ENCODE results near the gene SLC1A2. TPM values are rescaled to one million over a fixed set of nuclear protein-coding genes. Genes with fewer than 3 reads are reported as not detected.

The SLC1A2 gene
- total RNA-seq, 1 experiment from 2014 or later = 0.25 TPM

DNA sequence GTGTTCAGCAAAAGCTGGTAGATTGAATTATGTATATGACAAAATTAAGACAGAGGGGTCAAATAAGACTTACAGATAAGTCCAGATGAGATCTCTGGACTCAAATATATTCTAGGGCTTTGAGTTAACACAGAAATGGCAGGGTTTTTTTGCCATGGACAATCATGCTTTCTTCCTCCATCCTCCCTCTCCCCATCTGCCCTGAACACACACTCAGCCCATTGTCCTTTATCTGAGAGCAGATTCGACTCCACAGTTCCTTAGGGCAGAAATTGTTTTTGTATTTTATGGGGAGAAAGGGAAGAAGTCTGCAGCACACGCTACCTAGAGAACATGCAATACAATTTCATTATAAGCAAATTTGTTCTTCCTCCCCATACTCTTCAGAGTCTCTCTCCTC, 86.8 kb downstream of the SLC1A2 start:
- POLR2A ChIA-PET = no interaction called here
- Histone ChIP-seq H3K4me1 (ENCODE audit: control insufficient read depth in 1 of 2, insufficient read depth in 2 of 2, low read length in 2 of 2) (peaks cover 8 to 14% of the 10 kb centered on the region in 2 experiments; a peak in 3 of 4 replicates), H3K27ac (ENCODE audit: low read depth, low read length) (no peak overlapping the region), H3K9me3 (ENCODE audit: control insufficient read depth in 1 of 2, insufficient read depth in 1 of 2, low read depth in 1 of 2, low read length in 2 of 2) (no peaks in the 10 kb centered on the region), H3K27me3 (ENCODE audit: insufficient read depth, low read length) (no peaks in the 10 kb centered on the region), H4K20me1 (ENCODE audit: insufficient read depth) (no peaks in the 10 kb centered on the region), H2AFZ (ENCODE audit: low read depth, low read length, poor library complexity, severe bottlenecking) (no peak overlapping the region), H3K4me3 (replicated peaks in 1 of 2; ENCODE audit: low read depth in 1 of 2, low read length in 2 of 2) (no peak overlapping the region), H3K36me3 (ENCODE audit: control insufficient read depth in 1 of 2, insufficient read depth in 2 of 2, low read length in 2 of 2) (no peaks in the 10 kb centered on the region), H3K79me2 (ENCODE audit: insufficient read depth, low read length) (no peaks in the 10 kb centered on the region), H3K9ac (ENCODE audit: low read length) (no peak overlapping the region), H3K9me2 (ENCODE audit: insufficient read depth) (no peaks in the 10 kb centered on the region), H3K4me2 (ENCODE audit: low read length) (no peak overlapping the region)
- TF ChIP-seq POLR2A (IDR thresholded peaks at IDR 0.05; ENCODE audit: borderline replicate concordance, extremely low read depth, insufficient read depth, insufficient read length) (no peak), ZFX (IDR thresholded peaks at IDR 0.05) (no peak), JUND (IDR thresholded peaks at IDR 0.05) (no peak), CBX3 (IDR thresholded peaks at IDR 0.05; ENCODE audit: low read depth) (no peak), CTCF (IDR thresholded peaks at IDR 0.05 in 2 of 3, conservative IDR thresholded peaks at IDR 0.05 in 1 of 3; ENCODE audit: borderline replicate concordance in 1 of 3, insufficient read depth in 1 of 3, low read depth in 2 of 3, low read length in 2 of 3) (no peak), YY1 (IDR thresholded peaks at IDR 0.05; ENCODE audit: extremely low read depth, insufficient replicate concordance, low read depth, low read length) (no peak), EGR1 (IDR thresholded peaks at IDR 0.05; ENCODE audit: low read depth) (no peak), SP1 (IDR thresholded peaks at IDR 0.05; ENCODE audit: low read depth) (no peak), CEBPB (IDR thresholded peaks at IDR 0.05; ENCODE audit: low read depth) (no peak)
- TF ChIP-seq, protein P1, sequence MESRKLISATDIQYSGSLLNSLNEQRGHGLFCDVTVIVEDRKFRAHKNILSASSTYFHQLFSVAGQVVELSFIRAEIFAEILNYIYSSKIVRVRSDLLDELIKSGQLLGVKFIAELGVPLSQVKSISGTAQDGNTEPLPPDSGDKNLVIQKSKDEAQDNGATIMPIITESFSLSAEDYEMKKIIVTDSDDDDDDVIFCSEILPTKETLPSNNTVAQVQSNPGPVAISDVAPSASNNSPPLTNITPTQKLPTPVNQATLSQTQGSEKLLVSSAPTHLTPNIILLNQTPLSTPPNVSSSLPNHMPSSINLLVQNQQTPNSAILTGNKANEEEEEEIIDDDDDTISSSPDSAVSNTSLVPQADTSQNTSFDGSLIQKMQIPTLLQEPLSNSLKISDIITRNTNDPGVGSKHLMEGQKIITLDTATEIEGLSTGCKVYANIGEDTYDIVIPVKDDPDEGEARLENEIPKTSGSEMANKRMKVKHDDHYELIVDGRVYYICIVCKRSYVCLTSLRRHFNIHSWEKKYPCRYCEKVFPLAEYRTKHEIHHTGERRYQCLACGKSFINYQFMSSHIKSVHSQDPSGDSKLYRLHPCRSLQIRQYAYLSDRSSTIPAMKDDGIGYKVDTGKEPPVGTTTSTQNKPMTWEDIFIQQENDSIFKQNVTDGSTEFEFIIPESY (IDR thresholded peaks at IDR 0.05; ENCODE audit: extremely low read depth, insufficient replicate concordance, low read length) = no peak
- TF ChIP-seq, protein P2, sequence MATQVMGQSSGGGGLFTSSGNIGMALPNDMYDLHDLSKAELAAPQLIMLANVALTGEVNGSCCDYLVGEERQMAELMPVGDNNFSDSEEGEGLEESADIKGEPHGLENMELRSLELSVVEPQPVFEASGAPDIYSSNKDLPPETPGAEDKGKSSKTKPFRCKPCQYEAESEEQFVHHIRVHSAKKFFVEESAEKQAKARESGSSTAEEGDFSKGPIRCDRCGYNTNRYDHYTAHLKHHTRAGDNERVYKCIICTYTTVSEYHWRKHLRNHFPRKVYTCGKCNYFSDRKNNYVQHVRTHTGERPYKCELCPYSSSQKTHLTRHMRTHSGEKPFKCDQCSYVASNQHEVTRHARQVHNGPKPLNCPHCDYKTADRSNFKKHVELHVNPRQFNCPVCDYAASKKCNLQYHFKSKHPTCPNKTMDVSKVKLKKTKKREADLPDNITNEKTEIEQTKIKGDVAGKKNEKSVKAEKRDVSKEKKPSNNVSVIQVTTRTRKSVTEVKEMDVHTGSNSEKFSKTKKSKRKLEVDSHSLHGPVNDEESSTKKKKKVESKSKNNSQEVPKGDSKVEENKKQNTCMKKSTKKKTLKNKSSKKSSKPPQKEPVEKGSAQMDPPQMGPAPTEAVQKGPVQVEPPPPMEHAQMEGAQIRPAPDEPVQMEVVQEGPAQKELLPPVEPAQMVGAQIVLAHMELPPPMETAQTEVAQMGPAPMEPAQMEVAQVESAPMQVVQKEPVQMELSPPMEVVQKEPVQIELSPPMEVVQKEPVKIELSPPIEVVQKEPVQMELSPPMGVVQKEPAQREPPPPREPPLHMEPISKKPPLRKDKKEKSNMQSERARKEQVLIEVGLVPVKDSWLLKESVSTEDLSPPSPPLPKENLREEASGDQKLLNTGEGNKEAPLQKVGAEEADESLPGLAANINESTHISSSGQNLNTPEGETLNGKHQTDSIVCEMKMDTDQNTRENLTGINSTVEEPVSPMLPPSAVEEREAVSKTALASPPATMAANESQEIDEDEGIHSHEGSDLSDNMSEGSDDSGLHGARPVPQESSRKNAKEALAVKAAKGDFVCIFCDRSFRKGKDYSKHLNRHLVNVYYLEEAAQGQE (IDR thresholded peaks at IDR 0.05; ENCODE audit: low read depth) = no peak
- TF ChIP-seq, protein P3, sequence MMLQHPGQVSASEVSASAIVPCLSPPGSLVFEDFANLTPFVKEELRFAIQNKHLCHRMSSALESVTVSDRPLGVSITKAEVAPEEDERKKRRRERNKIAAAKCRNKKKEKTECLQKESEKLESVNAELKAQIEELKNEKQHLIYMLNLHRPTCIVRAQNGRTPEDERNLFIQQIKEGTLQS (IDR thresholded peaks at IDR 0.05) = no peak
- RAD21 ChIA-PET (ENCODE audit: low non-redundant PET in 1 of 2, low total read pairs in 2 of 2, uncharacterized antibody in 2 of 2, unreplicated experiment in 2 of 2) = no interaction called here
- DNase-seq (ENCODE audit: low read depth, low spot score) = no peak
- no TSS peak for BruUV-seq (replicated peaks)
- intact Hi-C loops (cut with micrococcal nuclease) = no loop called here
- CTCF ChIA-PET = no interaction called here
- ATAC-seq = no peak

Data from HCT116 (cell line).